Measurements from ENCODE around the gene TMEM38B.
"Not testable (repeated sequence)": the region's sequence is repeated elsewhere in the genome, so short reads cannot be mapped to it uniquely, and the experiment has no call there.

DNA sequence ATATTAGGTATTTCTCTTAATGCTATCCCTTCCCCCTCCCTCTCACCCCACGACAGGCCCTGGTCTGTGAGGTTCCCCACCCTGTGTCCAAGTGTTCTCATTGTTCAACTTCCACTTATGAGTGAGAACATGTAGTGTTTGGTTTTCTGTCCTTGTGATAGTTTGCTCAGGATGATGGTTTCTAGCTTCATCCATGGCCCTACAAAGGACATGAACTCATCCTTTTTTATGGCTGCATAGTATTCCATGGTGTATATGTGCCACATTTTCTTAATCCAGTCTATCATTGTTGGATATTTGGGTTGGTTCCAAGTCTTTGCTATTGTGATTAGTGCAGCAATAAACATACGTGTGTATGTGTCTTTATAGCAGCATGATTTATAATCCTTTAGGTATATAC, 37.1 kb downstream of the TMEM38B start:
- TF ChIP-seq, protein P1, sequence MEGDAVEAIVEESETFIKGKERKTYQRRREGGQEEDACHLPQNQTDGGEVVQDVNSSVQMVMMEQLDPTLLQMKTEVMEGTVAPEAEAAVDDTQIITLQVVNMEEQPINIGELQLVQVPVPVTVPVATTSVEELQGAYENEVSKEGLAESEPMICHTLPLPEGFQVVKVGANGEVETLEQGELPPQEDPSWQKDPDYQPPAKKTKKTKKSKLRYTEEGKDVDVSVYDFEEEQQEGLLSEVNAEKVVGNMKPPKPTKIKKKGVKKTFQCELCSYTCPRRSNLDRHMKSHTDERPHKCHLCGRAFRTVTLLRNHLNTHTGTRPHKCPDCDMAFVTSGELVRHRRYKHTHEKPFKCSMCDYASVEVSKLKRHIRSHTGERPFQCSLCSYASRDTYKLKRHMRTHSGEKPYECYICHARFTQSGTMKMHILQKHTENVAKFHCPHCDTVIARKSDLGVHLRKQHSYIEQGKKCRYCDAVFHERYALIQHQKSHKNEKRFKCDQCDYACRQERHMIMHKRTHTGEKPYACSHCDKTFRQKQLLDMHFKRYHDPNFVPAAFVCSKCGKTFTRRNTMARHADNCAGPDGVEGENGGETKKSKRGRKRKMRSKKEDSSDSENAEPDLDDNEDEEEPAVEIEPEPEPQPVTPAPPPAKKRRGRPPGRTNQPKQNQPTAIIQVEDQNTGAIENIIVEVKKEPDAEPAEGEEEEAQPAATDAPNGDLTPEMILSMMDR (IDR thresholded peaks at IDR 0.05), result not testable (repeated sequence)
- not testable (repeated sequence) for TF ChIP-seq EZH2 (IDR thresholded peaks at IDR 0.05)
